ENCODE data around the gene METAP1.

METAP1 gene

GRCh38 chr4:98995183-98996055 is at the start of gene METAP1:
METAP1 (plus strand) TSS chr4:98995721; CDS start chr4:98995754, 33 bp downstream.
- POLR2A ChIA-PET = interaction anchor here (0.6 to 1.5 kb wide), 6 partner anchors 12 to 734 kb away, joined by 3 to 6 read pairs (median 4); partner anchors contain the start of genes EIF4E and RAP1GDS1
- CTCF ChIA-PET = interaction anchor here (0.6 to 9.0 kb wide), 50 partner anchors 8 to 857 kb away, joined by 3 to 165 read pairs (median 5); partner anchors contain the start of genes ADH5 and EIF4E
- DNase-seq (ENCODE audit: extremely low spot score) = peak; percentile 96
- TF ChIP-seq CTCF (IDR thresholded peaks at IDR 0.05; ENCODE audit: control extremely low read depth, extremely low read depth, low read depth, missing control alignments) = peak; percentile 86

DNA sequence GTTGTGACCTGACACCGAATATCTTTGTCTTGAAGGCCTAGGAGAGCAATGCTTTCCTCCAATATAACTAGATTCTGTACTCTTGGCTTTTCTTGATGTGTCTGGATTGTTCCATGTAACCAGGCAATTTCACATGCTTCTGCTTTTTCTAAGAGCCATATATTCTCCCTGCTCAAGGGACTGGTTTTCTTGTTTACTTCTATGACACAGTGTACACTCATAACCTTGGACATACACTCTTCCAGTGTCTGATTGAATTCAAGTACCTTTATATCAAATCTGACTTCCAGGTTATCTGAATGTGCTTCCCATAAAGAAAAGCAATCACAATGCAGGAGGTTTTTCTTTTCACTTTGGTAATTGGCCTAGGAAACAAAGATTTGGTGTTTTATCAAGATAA is 49.2 kb upstream of the METAP1 start:
- DNase-seq (ENCODE audit: extremely low spot score) = no peak
- POLR2A ChIA-PET = no interaction called here
- CTCF ChIA-PET = interaction anchor here (1.6 kb wide), 1 partner anchor 9 kb away, joined by 4 read pairs; no protein-coding TSS in a partner anchor
- no peak for TF ChIP-seq CTCF (IDR thresholded peaks at IDR 0.05; ENCODE audit: control extremely low read depth, extremely low read depth, low read depth, missing control alignments)

DNA sequence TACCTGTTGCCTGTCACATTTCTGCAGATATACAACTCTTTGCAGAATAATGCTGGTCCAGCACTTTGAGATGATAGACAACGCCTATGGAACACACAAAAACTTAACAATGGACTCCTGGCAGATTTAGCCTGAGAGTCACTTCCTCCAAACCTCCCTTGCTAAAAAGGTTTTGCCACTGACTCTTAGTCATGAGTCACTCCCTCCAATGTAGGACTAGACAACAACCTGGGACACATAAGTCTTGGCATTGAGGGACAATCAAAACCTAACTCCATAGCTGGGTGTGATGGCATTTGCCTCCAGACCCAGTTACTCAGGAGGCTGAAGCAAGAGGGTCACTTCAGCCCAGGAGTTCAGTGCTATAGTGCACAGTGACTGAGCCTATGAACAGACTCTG is 44.6 kb upstream of the METAP1 start:
- ChIA-PET POLR2A (no interaction called here), CTCF (interaction anchor here (1.0 to 1.9 kb wide), 2 partner anchors 9 to 14 kb away, joined by 3 to 5 read pairs; no protein-coding TSS in a partner anchor)
- no peak for TF ChIP-seq CTCF (IDR thresholded peaks at IDR 0.05; ENCODE audit: control extremely low read depth, extremely low read depth, low read depth, missing control alignments)
- no peak for DNase-seq (ENCODE audit: extremely low spot score)

- no peak for DNase-seq (ENCODE audit: extremely low spot score)
- POLR2A ChIA-PET = no interaction called here
- TF ChIP-seq CTCF (IDR thresholded peaks at IDR 0.05; ENCODE audit: control extremely low read depth, extremely low read depth, low read depth, missing control alignments) = no peak
- CTCF ChIA-PET = no interaction called here
Measured at GRCh38 chr4:98951710-98952109, 43.8 kb upstream of the METAP1 start.

DNA sequence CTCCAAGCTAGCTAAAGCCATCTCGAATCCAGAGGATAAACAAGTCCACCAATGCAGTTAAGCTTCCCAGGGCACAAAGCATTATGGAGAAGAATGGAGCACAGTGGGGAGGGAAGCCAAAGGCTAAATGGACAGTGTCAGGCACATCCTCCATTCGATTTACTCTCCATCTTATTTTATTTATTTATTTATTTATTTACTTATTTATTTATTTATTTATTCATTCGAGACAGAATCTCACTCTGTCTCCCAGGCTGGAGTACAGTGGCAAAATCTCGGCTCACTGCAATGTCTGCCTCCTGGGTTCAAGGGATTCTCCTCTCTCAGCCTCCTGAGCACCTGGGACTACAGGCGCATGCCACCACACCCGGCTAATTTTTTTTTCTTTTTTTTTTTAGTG is 40.3 kb upstream of the METAP1 start:
- POLR2A ChIA-PET = no interaction called here
- TF ChIP-seq CTCF (IDR thresholded peaks at IDR 0.05; ENCODE audit: control extremely low read depth, extremely low read depth, low read depth, missing control alignments) = no peak
- no peak for DNase-seq (ENCODE audit: extremely low spot score)
- CTCF ChIA-PET = no interaction called here

GRCh38 chr4:98958065-98958464 is 37.5 kb upstream of the METAP1 start:
- CTCF ChIA-PET = no interaction called here

More at GRCh38 chr4:98958065-98958464, 37.5 kb upstream of the METAP1 start:
- POLR2A ChIA-PET = no interaction called here
- no peak for TF ChIP-seq CTCF (IDR thresholded peaks at IDR 0.05; ENCODE audit: control extremely low read depth, extremely low read depth, low read depth, missing control alignments)
- DNase-seq (ENCODE audit: extremely low spot score) = no peak
